ENCODE measurements around the gene ARHGAP33. TPM values are rescaled to one million over a fixed set of nuclear protein-coding genes. Genes with fewer than 3 reads are reported as not detected.

Gene ARHGAP33
- total and polyA plus RNA-seq, 2 of the 8 experiments (the other 6 are each of a cell fraction or from before 2014, with no cell fraction given): 6.5 to 25.2 TPM

DNA sequence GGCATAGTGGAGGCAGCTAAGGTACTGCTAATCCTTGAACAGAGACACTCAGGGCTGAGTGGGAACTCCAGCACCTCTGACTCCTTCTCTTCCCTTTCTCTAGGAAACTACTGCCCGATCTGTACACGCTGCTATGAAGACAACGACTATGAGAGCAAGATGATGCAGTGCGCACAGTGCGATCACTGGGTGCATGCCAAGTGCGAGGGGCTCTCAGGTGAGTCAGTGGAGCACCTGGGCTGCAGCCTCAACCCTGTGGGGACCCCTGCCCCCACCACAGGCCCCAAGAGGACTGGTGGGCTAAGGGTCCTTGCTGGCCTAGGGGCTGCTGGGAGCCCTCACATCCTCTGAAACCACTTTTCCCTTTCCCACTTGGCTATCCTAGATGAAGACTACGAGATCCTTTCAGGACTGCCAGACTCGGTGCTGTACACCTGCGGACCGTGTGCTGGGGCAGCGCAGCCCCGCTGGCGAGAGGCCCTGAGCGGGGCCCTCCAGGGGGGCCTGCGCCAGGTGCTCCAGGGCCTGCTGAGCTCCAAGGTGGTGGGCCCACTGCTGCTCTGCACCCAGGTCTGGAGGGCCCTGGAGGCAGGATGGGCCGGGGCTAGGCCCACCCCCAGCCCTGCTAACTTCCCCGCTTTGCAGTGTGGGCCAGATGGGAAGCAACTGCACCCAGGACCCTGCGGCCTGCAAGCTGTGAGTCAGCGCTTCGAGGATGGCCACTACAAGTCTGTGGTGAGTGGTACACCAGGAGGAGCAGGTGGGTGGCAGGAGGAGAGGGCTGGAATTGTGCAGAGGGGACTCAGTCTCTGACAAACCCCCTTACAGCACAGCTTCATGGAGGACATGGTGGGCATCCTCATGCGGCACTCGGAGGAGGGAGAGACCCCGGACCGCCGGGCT, 48.1 kb upstream of the ARHGAP33 start:
- FAIRE-seq (no peak), DNase-seq (ENCODE audit: low read depth in 1 of 2, low spot score in 2 of 2) (no peak)
- CTCF ChIA-PET (ENCODE audit: partially characterized antibody): interaction anchor here (1.1 to 11.8 kb wide), 3 partner anchors 11 to 35 kb away, joined by 3 to 80 read pairs (median 7); partner anchors contain the start of gene IGFLR1
- no peak overlapping the region for H3K4ac ChIP-seq (replicated peaks; ENCODE audit: insufficient read length, low read depth, low read length)
- no peak overlapping the region for H4K91ac ChIP-seq (replicated peaks; ENCODE audit: insufficient read length, low read length)
- no peak overlapping the region for H3K4me3 ChIP-seq (ENCODE audit: extremely low read depth in 1 of 4, insufficient read depth in 2 of 4, low read depth in 3 of 4, low read length in 4 of 4)
- H3K9ac ChIP-seq (replicated peaks in 1 of 4; ENCODE audit: extremely low read depth in 1 of 4, low read depth in 3 of 4, low read length in 3 of 4): no peak overlapping the region
- no peaks in the 10 kb centered on the region for H3K79me1 ChIP-seq (ENCODE audit: low read depth, low read length)
- no peaks in the 10 kb centered on the region for H3K9me3 ChIP-seq (ENCODE audit: insufficient read depth in 2 of 2, low read depth in 1 of 2, low read length in 1 of 2)
- no peak overlapping the region for H2BK5ac ChIP-seq (ENCODE audit: low read depth, low read length)
- H2BK12ac ChIP-seq (ENCODE audit: low read depth, low read length): no peak overlapping the region
- H3K23ac ChIP-seq (ENCODE audit: insufficient read length): no peak overlapping the region
- no peak overlapping the region for H3K18ac ChIP-seq (ENCODE audit: extremely low read depth, low read length)
- no peak overlapping the region for H4K8ac ChIP-seq (ENCODE audit: extremely low read depth, insufficient read depth, low read length)
- H3K14ac ChIP-seq (ENCODE audit: insufficient read length): no peak overlapping the region
- H2AFZ ChIP-seq (ENCODE audit: low read length): no peak overlapping the region
- no peak overlapping the region for H2BK120ac ChIP-seq (replicated peaks; ENCODE audit: low read depth, low read length)
- TF ChIP-seq SIRT6 (IDR thresholded peaks at IDR 0.05; ENCODE audit: low read length): no peak
- TF ChIP-seq BACH1 (IDR thresholded peaks at IDR 0.05; ENCODE audit: low read length): no peak
- no peak for TF ChIP-seq GABPA (IDR thresholded peaks at IDR 0.05; ENCODE audit: borderline replicate concordance, insufficient read depth, low read length)
- TF ChIP-seq, protein P1, sequence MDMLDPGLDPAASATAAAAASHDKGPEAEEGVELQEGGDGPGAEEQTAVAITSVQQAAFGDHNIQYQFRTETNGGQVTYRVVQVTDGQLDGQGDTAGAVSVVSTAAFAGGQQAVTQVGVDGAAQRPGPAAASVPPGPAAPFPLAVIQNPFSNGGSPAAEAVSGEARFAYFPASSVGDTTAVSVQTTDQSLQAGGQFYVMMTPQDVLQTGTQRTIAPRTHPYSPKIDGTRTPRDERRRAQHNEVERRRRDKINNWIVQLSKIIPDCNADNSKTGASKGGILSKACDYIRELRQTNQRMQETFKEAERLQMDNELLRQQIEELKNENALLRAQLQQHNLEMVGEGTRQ (IDR thresholded peaks at IDR 0.05; ENCODE audit: low read length): no peak
- TF ChIP-seq ZNF274 (IDR thresholded peaks at IDR 0.05; ENCODE audit: borderline replicate concordance, extremely low read depth, low read length): no peak
- H3K79me2 ChIP-seq (ENCODE audit: control insufficient read depth in 1 of 2, insufficient read depth in 2 of 2, low read length in 2 of 2): no peaks in the 10 kb centered on the region; a peak in 1 of 4 replicates
- H2BK20ac ChIP-seq (ENCODE audit: low read length): no peak overlapping the region
- H2AK5ac ChIP-seq (ENCODE audit: low read depth, low read length): no peak overlapping the region
- no peaks in the 10 kb centered on the region for H3K27me3 ChIP-seq (replicated peaks in 1 of 4; ENCODE audit: control insufficient read depth in 3 of 4, extremely low read depth in 1 of 4, insufficient read depth in 3 of 4, low read length in 3 of 4)
- H4K20me1 ChIP-seq (replicated peaks in 1 of 2; ENCODE audit: control insufficient read depth in 1 of 2, insufficient read depth in 2 of 2, low read length in 2 of 2): peaks cover 12 to 18% of the 10 kb centered on the region in 2 experiments
- H3K27ac ChIP-seq (ENCODE audit: low read depth, low read length): no peak overlapping the region
- POLR2A ChIA-PET (ENCODE audit: partially characterized antibody): interaction anchor here (1.3 to 6.1 kb wide), 5 partner anchors 9 to 19 kb away, joined by 3 to 39 read pairs (median 12); partner anchors contain the start of genes KMT2B, PSENEN and U2AF1L4
- H3K4me1 ChIP-seq (replicated peaks in 1 of 4; ENCODE audit: control insufficient read depth in 3 of 4, insufficient read depth in 4 of 4, low read length in 3 of 4): no peaks in the 10 kb centered on the region
- H3K4me2 ChIP-seq (ENCODE audit: insufficient read depth in 1 of 2, low read depth in 2 of 2, low read length in 2 of 2): no peak overlapping the region
- H3K23me2 ChIP-seq (ENCODE audit: low read depth, low read length): no peaks in the 10 kb centered on the region
- no peak overlapping the region for H2BK15ac ChIP-seq (ENCODE audit: low read length)
- no peak overlapping the region for H4K5ac ChIP-seq (ENCODE audit: insufficient read length, low read depth, low read length)
- H3K36me3 ChIP-seq (ENCODE audit: control insufficient read depth in 2 of 4, insufficient read depth in 4 of 4, low read length in 3 of 4): peaks cover 45 to 83% (median 82%) of the 10 kb centered on the region in 4 experiments
- WGBS, 2 experiments (ENCODE audit: extremely low coverage in 1 of 2, insufficient coverage in 1 of 2, insufficient read length in 1 of 2, insufficient replicate concordance in 2 of 2, low coverage in 1 of 2, low lambda C conversion rate in 2 of 2, missing lambda C conversion rate in 1 of 2): 97% methylated on average over 20 of the region's 25 CpGs; no CpG with 5 or more reads in 1 of the 2 experiments
- H3K56ac ChIP-seq (replicated peaks; ENCODE audit: insufficient read length, low read depth, low read length): no peak overlapping the region
